GM12891 (cell line): Measurements from ENCODE around the gene SMIM44.

Source experiments
- PAX5 ChIP-seq: IDR thresholded peaks from 2 replicates; pipeline ENCODE4 v1.6.1; 2011; ENCODE audit warnings: low read length, moderate library complexity, mild to moderate bottlenecking; ENCODE audit not compliant: insufficient read depth, severe bottlenecking
- POLR2A ChIP-seq: IDR thresholded peaks from 2 replicates; pipeline ENCODE4 v1.6.1; 2011; ENCODE audit warnings: low read depth, low read length, control low read depth
- POLR2AphosphoS5 ChIP-seq: IDR thresholded peaks from 2 replicates; pipeline ENCODE4 v1.6.1; 2011; ENCODE audit warnings: low read depth, low read length, control low read depth
- POU2F2 ChIP-seq: IDR thresholded peaks from 2 replicates; pipeline ENCODE4 v1.6.1; 2011; ENCODE audit warnings: low read depth, mild to moderate bottlenecking, control low read depth, low read length, moderate library complexity

GRCh38 chr19:3474614-3475013 lies 8.6 kb downstream of the SMIM44 start:
- TF ChIP-seq POLR2AphosphoS5 (no peak), POLR2A (no peak), PAX5 (no peak), POU2F2 (no peak)
